Peyer's patch (tissue), 4 donors: Measurements from ENCODE around the gene SGSH.

Source experiments
- CTCF ChIP-seq, 6 experiments: fragments of 450-650 bp in 4 of 6; fragments of 200-600 bp in 2 of 6; sonication (generic) in 1 of 6; IDR thresholded peaks; one replicate each; pipeline ENCODE4 v1.5.1; 2017 to 2019; ENCODE audit warnings: antibody characterized with exemption in 6 of 6, mild to moderate bottlenecking in 3 of 6, moderate library complexity in 1 of 6
- POLR2A ChIP-seq, 2 donors: fragments of 450-650 bp; IDR thresholded peaks; one replicate each; pipeline ENCODE4 v1.5.1; 2017; ENCODE audit warnings: antibody characterized with exemption in 2 of 2, mild to moderate bottlenecking in 2 of 2, moderate library complexity in 2 of 2

DNA sequence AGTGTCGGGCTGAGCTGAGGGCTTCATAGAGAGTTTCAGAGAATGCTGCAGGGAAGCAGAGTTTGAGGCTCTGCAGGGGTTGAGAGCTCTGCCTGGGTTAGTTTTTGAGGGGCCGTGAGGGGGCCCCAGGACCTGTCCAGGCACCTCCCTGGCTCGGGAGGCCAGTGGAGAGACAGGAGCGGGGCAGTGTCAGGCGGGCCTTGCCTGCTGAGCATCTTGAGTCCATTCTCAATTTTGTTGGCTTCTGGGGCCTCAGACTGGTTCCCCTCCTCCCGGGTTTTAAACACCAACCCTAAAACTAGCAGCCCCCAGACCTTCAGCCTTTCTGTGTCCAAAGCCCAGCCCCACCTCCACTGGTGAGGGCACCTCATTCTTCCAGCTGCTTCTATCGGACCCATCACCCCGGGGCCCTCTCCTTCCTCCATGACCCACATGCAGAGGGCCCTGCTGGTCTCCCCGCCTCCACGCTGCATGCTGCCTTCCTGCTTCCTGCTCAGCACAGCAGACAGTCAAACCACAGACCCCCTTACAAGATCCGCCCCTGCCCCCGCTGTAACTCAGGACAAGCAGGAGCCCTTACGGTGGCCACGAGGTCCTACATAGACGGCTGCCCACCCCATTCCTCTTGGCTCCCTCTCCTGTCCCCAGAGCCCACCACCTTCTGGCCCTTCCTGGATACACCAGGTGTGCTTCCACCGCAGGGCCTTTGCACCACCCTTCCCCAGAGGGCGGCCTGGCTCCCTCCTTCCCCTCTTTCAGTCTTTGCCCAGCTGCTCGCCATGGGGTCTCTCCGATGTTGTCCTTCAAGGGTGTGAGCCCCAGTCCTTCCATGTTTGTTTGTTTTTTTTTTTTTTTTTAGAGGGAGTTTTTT, 44.3 kb upstream of the SGSH start:
- no peak for TF ChIP-seq POLR2A (IDR thresholded peaks at IDR 0.05)
- TF ChIP-seq CTCF (IDR thresholded peaks at IDR 0.05) = no peak
